ENCODE data around the gene FYN.
"Not testable (repeated sequence)": the region's sequence is repeated elsewhere in the genome, so short reads cannot be mapped to it uniquely, and the experiment has no call there.

Gene FYN

GRCh38 chr6:111805511-111806164, 67.6 kb downstream of the FYN start:
- DNase-seq = peak; percentile 46

- DNase-seq = peak; percentile 83
Observed at GRCh38 chr6:111804627-111805235, 68.5 kb downstream of the FYN start.

DNA sequence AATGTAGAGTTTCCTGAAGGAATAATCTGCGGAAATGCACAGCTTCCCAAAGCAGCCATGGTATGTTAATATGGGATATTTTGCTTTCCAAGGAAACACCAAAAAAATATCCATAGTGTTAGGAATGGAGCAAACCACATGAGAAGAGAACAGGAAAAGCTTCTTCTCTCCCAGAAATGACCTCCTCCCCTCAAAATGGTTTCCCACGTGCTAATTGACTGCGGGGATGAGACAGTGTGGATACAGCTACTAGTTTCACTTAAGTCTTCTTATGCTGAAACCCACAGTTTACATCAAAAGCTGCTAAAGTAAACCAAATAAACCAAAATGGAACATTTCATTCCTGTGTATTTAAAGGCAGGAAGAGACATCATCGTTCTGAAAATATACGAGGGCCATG, 69.4 kb downstream of the FYN start:
- DNase-seq = peak; percentile 44

DNA sequence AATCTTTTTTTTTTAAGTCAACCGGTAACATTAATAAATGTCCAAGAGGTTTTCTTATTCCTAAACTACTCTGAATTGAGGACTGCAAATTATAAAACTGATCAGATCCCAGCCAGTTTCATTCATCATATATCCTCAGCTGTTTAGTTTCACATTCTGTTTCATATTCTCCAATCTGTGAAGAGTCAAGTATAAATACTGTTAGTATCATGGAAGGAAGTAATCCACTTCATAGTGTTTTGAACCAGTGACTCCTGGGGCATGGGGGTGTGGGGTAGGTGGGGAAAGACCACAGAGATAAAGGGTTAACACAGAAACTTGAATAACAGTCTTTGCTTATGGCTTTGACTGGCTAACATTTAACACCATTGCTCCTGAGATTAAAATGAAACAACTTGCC, 69.9 kb downstream of the FYN start:
- no peak for DNase-seq

DNA sequence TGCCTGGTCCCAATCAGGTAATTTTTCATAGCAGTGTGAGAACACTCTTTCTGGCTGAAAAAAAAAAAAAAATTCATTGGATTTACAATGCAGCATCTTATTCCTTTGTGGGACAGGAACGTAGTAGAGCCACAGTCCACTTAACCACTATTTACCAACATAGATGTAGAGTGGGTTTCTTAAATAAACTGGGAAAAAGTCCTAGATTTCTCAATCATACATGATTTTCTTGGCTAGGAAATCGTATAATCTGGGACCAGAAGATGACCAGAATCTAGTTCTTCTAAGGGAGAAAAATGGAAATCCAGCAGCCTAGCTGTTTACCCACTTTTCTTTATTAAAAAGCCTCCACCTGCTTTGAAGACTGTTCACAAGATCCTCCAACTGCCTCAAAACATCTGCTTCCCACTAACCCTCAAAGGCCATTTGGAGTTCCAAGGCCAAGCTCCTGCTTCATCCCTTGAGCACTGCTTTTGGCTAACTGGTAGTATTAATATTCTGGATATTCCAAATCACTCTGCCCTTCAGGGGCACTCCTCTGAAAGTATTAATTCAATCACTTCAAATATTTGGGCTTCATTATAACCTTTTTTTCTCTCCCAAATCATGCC, 70.4 kb downstream of the FYN start:
- DNase-seq = no peak

GRCh38 chr6:111802015-111802414, 71.2 kb downstream of the FYN start:
- no peak for DNase-seq

GRCh38 chr6:111800821-111801220, 72.4 kb downstream of the FYN start:
- no peak for DNase-seq

DNA sequence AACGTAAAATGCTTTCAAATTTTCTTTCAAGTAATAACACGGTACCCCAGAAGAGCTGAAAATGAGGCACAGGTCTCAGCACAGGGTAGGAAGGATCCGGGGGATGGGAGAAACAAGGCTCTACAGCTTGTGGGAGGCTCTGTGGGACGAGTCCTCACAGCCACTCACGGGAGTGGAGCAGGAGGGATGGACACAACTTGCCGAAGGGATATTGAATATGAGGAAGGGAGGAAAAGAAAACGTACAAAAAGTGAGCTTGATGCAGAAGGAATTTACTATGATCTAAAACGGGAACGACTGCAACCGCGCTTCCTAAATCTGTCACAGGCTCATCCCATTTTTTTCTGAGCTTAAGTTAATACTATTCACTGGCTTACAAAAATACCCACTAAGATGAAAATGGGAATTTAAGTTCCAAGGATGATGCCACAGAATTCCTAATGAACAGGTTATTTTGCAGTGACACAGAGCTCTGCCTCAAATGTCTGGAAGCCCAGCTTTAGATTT, 72.9 kb downstream of the FYN start:
- DNase-seq = no peak

DNA sequence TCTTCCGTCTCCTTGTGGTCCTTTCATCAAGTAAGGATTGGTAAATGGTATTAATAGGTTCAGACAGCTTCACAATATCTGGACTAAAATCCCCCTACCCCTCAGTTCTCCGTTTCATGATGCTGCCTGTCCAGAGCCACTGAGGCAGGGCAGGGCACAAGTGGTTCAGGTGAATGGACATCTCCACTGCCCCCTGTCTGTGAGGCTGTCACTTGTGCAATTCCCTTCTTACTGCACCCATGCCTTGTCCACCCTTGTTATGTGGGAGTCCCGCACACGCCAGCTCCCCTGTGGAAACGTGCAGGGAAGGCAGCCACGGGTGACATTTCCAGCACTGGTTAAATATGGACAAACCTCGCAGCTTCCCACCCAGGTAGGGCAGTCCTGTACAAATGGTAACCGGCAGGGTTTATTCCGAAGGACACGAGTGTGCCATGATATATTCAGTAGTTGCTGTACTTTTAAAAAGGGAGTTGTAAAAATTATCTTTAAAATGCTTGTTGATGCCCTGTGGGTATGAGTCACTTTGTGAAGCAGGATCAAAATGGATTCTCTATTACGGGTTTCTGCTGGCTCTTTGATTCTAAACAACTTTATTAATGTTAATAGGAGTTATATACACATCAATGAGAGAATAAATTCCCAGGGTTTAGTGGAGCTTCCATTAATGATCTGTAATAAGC, 73.5 kb downstream of the FYN start:
- DNase-seq = no peak

- no peak for DNase-seq
Observed at GRCh38 chr6:111798281-111798725, 74.9 kb downstream of the FYN start.

- no peak for DNase-seq
Observed at GRCh38 chr6:111796310-111796918, 76.8 kb downstream of the FYN start.

GRCh38 chr6:111795558-111795957, 77.7 kb downstream of the FYN start:
- DNase-seq = no peak

DNA sequence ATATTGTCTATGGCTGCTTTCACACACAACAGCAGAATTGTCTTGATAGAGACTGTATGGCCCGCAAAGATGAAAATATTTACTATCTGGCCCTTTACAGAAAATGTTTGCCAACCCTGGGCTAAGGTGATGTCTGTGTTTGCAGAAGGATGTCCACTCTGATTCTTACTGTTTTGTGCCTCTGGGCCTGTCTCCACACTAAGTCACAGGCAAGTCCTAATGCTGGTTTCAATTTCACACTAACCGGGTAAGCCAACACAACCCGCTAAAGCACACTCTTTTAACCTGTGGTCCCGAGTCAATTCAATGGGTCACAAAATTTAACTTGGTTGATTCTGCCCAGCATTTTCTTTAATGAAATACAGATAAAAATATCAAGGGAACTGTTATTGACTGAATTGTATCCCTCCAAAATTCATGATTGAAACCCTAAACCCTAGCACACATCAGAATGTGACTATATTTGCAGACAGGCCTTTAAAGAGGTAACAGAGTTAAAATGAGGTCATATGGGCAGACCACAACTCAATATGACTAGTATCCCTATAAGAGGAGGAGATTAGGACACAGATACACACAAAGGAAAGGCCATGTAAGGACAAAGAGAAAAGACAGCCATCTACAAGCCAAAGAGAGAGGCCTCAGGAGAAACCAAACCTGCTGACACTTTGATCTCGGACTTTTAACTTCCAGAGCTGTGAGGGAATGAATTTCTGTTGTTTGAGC, 78.4 kb downstream of the FYN start:
- no peak for DNase-seq

DNA sequence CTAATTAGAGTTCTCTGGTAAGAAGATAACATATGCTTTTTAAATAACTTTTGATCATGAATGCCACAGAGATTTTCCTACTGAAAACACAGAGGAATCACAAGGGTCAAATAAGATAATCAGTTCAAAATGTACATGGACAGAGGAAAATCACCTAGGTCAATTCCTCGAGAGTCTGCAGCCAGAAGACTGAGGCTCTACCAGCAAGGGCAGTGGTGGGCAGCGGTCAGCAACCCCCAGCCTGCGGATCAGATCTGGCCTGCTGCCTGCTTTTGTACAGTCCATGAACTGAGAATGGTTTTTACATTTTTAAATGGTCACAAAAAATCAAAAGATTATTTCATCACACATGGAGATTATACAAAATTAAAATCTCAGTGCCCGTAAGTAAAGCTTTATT, 79.0 kb downstream of the FYN start:
- no peak for DNase-seq

DNA sequence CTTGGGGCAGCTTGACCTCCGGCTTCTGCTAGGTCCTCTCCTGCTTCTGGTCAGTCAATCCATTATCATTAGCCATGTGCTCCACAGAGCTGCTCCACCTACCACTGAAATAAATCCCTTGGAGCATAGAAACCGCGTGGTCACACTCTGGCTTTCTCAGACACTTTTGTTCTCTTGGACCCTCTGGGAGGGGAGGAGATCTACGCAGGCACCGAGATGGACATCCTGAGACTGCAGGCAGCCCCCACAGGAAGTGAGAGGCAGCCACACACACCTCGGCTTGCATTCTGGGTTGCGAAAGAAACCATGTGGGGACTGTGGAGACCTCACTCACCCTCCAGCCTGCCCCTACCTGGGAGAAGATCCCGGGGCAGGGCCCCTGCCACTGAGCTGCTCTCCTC, 79.5 kb downstream of the FYN start:
- DNase-seq = peak; percentile 70

DNA sequence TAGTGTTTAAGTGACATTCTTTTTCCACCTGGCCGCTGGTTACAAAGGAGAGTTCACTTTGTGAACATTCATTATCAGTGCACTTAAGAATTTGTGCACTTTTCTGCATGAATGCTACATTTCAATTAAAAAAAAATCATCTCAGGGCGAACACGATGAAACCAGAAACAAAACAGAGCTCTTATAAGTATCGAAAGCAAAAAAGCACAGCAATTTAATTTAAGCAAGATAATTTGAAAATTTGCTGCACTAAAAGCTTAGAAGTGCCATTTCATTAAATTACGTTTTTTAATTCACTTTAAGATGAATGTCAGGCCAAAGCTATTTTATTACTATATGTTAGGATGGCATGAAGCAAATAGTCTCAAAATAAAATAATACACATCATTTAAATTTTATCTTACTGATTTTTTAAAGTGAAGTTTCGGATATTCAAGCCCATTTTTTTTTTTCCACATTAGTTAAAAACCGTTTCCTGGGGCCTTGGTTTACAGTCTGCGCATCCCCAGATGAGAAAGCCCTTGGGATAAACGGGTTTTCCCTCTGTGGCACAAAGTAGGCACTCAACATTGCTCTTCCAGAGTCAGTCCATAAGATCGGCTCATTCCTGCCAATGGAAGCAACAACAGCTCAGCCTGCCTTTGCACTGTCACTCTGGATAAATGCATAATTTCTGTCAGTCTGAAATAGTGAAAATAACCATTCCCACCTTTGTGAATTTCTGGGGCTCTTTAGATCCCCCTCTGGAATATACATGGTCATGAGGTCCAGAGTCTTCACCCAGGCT, 80.1 kb downstream of the FYN start:
- no peak for DNase-seq

GRCh38 chr6:111792241-111792640, 81.0 kb downstream of the FYN start:
- DNase-seq = no peak

DNA sequence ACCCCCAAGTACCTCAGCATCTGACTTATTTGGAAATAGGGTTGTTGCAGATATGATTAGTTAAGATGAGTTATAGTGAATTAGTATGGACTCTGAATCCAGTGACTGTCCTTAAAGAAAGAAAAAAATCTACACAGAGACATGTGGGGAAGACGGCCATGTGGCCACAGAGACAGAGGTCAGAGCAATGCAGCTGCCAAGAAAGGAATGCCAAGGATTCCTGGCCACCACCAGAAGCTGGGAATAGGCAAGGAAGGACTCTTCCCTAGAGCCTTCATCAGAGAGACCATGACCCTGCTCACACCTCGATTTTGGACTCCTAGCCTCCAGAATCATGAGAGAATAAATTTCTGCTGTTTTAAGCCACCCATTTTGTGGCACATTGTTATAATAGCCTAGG, 81.8 kb downstream of the FYN start:
- no peak for DNase-seq

DNA sequence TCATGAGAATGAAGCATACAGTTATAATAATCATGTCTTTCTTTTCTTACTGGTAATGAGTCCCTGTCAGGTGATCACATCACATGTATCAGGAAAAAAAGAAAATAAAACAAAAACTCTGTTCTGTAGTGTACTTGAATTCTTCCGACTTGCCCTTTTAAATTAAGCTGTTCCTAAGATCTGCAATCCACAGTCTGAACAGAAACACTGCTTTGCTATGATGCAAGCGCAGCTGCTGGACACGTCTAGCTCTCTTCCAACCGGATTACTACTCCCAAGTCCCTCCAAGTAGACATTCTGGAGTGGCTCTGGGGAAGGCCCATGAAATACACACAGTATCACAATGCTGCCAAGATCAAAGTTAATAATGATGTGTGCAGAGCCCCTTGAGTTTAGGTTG, 83.7 kb downstream of the FYN start:
- DNase-seq = no peak

DNA sequence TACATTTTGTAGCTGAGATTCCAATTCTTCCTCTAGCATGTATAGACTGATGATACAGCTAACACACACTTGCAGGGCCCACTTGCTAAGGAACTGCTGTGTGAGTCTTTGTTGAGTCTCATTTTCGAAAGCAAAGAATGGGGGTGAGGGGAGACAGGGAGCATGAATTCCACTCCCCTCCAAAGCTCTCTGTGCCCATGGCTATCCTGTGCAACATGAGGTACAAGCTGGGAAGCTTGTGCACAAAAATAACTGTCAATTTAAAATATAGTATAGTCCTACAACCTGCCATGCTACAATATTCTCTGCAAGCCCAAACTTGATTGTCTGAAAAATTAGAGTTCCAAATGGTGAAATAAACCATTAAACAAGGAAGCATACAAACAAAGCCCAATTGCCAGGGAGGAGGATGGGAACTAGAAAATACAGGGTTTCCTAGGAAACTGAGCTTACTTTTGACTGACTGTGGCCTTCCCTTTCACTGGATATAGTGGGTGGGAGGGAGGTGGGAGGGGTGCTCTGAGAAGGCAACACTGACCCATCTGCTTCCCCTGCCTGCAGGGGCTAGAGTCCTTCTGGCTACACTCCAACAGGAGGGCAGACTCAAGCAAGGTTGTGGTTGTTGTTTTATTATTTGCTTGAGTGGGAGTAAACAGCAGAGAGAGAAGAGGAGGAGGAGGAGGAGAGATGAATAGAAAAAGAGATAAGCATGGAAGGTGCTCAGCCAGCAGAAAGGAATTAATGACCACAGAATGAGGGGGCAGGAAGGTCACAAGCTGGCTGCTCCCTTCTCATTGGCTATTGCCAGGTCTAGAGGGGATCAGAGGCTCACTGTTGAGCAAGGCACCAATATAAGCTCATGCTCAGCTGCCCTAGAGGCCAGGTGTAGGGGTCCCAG, 84.6 kb downstream of the FYN start:
- no peak for DNase-seq

DNA sequence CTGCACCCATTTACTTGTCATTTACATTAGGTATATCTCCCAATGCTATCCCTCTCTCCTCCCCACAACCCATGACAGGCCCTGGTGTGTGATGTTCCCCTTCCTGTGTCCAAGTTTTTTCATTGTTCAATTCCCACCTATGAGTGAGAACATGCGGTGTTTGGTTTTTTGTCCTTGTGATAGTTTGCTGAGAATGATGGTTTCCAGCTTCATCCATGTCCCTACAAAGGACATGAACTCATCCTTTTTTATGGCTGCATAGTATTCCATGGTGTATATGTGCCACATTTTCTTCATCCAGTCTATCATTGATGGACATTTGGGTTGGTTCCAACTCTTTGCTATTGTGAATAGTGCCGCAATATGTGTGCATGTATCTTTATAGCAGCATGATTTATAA, 87.1 kb downstream of the FYN start:
- DNase-seq = not testable (repeated sequence)

All from CD4-positive, alpha-beta T cell treated with Interleukin-10 for 1 hour (primary cell).